WTC11 (cell line): ENCODE results near the gene ZCCHC14. TPM values are rescaled to one million over a fixed set of nuclear protein-coding genes. Genes with fewer than 3 reads are reported as not detected.

Experiments used
- ATAC-seq: fragments of 200-7000 bp; cut with Tn5 transposase; 2 replicates; pipeline ENCODE4 v1.10.0; 2021; ENCODE audit warnings: mild to moderate bottlenecking, moderate library complexity
- CTCF ChIA-PET: fragments of 300-600 bp; sonication (Branson Sonifier 250); formaldehyde crosslinking; loops from one replicate; lab custom pipeline; 2021; ENCODE audit warnings: antibody characterized with exemption; lab: Charles Lee
- POLR2A ChIA-PET: fragments of 350-600 bp; sonication (Branson Sonifier 250); formaldehyde crosslinking; loops from one replicate; lab custom pipeline; 2021; ENCODE audit warnings: antibody characterized with exemption; lab: Charles Lee
- DNase-seq: peaks from one replicate; pipeline ENCODE4 v3.0.0; 2021; ENCODE audit warnings: low spot score
- H3K27ac Mint-ChIP-seq: 2 replicates; pipeline ENCODE4 v1.8.0; 2021; ENCODE audit warnings: mixed read lengths
- H3K27me3 Mint-ChIP-seq: 2 replicates; pipeline ENCODE4 v1.8.0; 2021; ENCODE audit warnings: low read depth, mild to moderate bottlenecking, moderate library complexity, mixed read lengths
- H3K36me3 Mint-ChIP-seq: 2 replicates; pipeline ENCODE4 v1.8.0; 2021; ENCODE audit warnings: mixed read lengths
- H3K4me1 Mint-ChIP-seq: 2 replicates; pipeline ENCODE4 v1.8.0; 2022; ENCODE audit warnings: mixed read lengths
- H3K4me3 Mint-ChIP-seq: 2 replicates; pipeline ENCODE4 v1.8.0; 2021; ENCODE audit warnings: mild to moderate bottlenecking, moderate library complexity, mixed read lengths
- H3K9me3 Mint-ChIP-seq: 2 replicates; pipeline ENCODE4 v1.8.0; 2021; ENCODE audit warnings: mixed read lengths
- CBFB ChIP-seq: sonication (generic); formaldehyde crosslinking; IDR thresholded peaks from 2 replicates; pipeline ENCODE4 v1.8.1; 2022; ENCODE audit warnings: mild to moderate bottlenecking, low read depth, missing genetic modification reagents
- ELF4 ChIP-seq: sonication (generic); formaldehyde crosslinking; IDR thresholded peaks from 2 replicates; pipeline ENCODE4 v1.8.1; 2022; ENCODE audit warnings: low read depth, mild to moderate bottlenecking, moderate library complexity, missing genetic modification reagents
- GRHL2 ChIP-seq: fragments of 250-450 bp; sonication (Bioruptor Pico); IDR thresholded peaks from 2 replicates; pipeline ENCODE4 v1.8.0; 2022; ENCODE audit warnings: mild to moderate bottlenecking, moderate library complexity; ENCODE audit not compliant: insufficient replicate concordance, severe bottlenecking
- GTF2I ChIP-seq: fragments of 250-450 bp; sonication (Bioruptor Pico); conservative IDR thresholded peaks from 2 replicates; pipeline ENCODE4 v1.4.0; 2021; ENCODE audit warnings: mild to moderate bottlenecking
- MXD4 ChIP-seq: fragments of 250-450 bp; sonication (Bioruptor Pico); IDR thresholded peaks from 2 replicates; pipeline ENCODE4 v1.8.0; 2021; ENCODE audit warnings: mild to moderate bottlenecking, moderate library complexity, borderline replicate concordance
- NR1H2 ChIP-seq: sonication (generic); formaldehyde crosslinking; IDR thresholded peaks from 2 replicates; pipeline ENCODE4 v1.9.0; 2021; ENCODE audit warnings: mild to moderate bottlenecking, moderate library complexity, missing genetic modification reagents
- NR2C2 ChIP-seq: sonication (generic); formaldehyde crosslinking; IDR thresholded peaks from 2 replicates; pipeline ENCODE4 v1.8.0; 2022; ENCODE audit warnings: mild to moderate bottlenecking, missing genetic modification reagents
- NR3C1 ChIP-seq: sonication (generic); formaldehyde crosslinking; conservative IDR thresholded peaks from 2 replicates; pipeline ENCODE4 v1.8.1; 2023; ENCODE audit warnings: low read depth, mild to moderate bottlenecking, missing genetic modification reagents
- OVOL2 ChIP-seq: fragments of 250-450 bp; sonication (Bioruptor Pico); IDR thresholded peaks from 2 replicates; pipeline ENCODE4 v1.9.0; 2021; ENCODE audit warnings: mild to moderate bottlenecking, borderline replicate concordance
- PRRX2 ChIP-seq: fragments of 250-450 bp; sonication (Bioruptor Pico); IDR thresholded peaks from 2 replicates; pipeline ENCODE4 v1.8.0; 2021; ENCODE audit warnings: mild to moderate bottlenecking
- RELA ChIP-seq: sonication (generic); formaldehyde crosslinking; IDR thresholded peaks from 2 replicates; pipeline ENCODE4 v1.8.1; 2022; ENCODE audit warnings: missing genetic modification reagents, mild to moderate bottlenecking, borderline replicate concordance
- TEAD1 ChIP-seq: sonication (generic); formaldehyde crosslinking; IDR thresholded peaks from 2 replicates; pipeline ENCODE4 v1.8.0; 2022; ENCODE audit warnings: mild to moderate bottlenecking, missing genetic modification reagents
- TEAD4 ChIP-seq: sonication (generic); formaldehyde crosslinking; IDR thresholded peaks from 2 replicates; pipeline ENCODE4 v1.8.0; 2022; ENCODE audit warnings: mild to moderate bottlenecking, missing genetic modification reagents
- ZNF219 ChIP-seq: sonication (generic); formaldehyde crosslinking; IDR thresholded peaks from 2 replicates; pipeline ENCODE4 v1.8.0; 2023; ENCODE audit warnings: missing genetic modification reagents, mild to moderate bottlenecking, borderline replicate concordance
- ZNF423 ChIP-seq: fragments of 250-450 bp; sonication (Bioruptor Pico); IDR thresholded peaks from 2 replicates; pipeline ENCODE4 v2.1.2; 2022; ENCODE audit warnings: mild to moderate bottlenecking, moderate library complexity
- ZNF671 ChIP-seq: fragments of 250-450 bp; sonication (Bioruptor Pico); IDR thresholded peaks from 2 replicates; pipeline ENCODE4 v1.8.0; 2021; ENCODE audit warnings: mild to moderate bottlenecking
- total RNA-seq: library from RNA; stranded (reverse); gene quantifications from 3 replicates; pipeline ENCODE4 v1.2.3, GENCODE V29; 2021
- TF ChIP-seq, protein P1 (sequence below): sonication (generic); formaldehyde crosslinking; IDR thresholded peaks from 2 replicates; pipeline ENCODE4 v1.8.0; 2022; ENCODE audit warnings: mild to moderate bottlenecking, missing genetic modification reagents
- TF ChIP-seq, protein P2 (sequence below): sonication (generic); formaldehyde crosslinking; IDR thresholded peaks from 2 replicates; pipeline ENCODE4 v1.8.0; 2022; ENCODE audit warnings: mild to moderate bottlenecking, missing genetic modification reagents
- TF ChIP-seq, protein P3 (sequence below): sonication (generic); formaldehyde crosslinking; IDR thresholded peaks from 2 replicates; pipeline ENCODE4 v1.8.1; 2022; ENCODE audit warnings: mild to moderate bottlenecking, moderate library complexity, missing genetic modification reagents
- TF ChIP-seq, protein P4 (sequence below): fragments of 250-450 bp; sonication (Bioruptor Pico); conservative IDR thresholded peaks from 2 replicates; pipeline ENCODE4 v1.9.0; 2021; ENCODE audit warnings: mild to moderate bottlenecking
- TF ChIP-seq, protein P5 (sequence below): sonication (generic); formaldehyde crosslinking; IDR thresholded peaks from 2 replicates; pipeline ENCODE4 v1.8.0; 2023; ENCODE audit warnings: missing genetic modification reagents

The ZCCHC14 gene
- total RNA-seq, 1 experiment from 2014 or later = 33.8 TPM

DNA sequence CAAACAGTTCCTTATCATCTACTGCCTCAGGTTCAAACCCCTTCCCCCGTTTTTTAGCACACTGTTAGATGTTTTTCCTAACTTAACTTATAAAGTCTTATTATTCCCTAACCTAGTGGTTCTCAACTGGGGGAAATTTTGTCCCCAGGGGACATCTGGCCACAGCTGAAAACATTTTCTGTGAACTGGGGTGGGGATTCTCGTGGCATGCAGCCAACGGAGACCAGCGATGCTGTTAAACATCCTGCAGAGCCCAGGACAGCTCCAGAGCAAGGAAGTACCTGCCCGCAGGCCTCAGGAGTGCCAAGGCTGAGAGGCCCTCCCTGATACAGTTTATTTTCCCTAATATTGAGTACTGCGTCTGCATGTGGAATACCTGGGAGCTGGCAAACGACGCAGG, 24.3 kb downstream of the ZCCHC14 start:
- CTCF ChIA-PET = no interaction called here
- TF ChIP-seq, protein P1, sequence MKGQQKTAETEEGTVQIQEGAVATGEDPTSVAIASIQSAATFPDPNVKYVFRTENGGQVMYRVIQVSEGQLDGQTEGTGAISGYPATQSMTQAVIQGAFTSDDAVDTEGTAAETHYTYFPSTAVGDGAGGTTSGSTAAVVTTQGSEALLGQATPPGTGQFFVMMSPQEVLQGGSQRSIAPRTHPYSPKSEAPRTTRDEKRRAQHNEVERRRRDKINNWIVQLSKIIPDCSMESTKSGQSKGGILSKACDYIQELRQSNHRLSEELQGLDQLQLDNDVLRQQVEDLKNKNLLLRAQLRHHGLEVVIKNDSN (CRISPR knock-in tag) = no peak
- TF ChIP-seq OVOL2 (CRISPR knock-in tag) = no peak
- Mint-ChIP-seq H3K27me3 (no peaks in the 10 kb centered on the region), H3K36me3 (no peaks in the 10 kb centered on the region), H3K4me1 (peaks cover 38% of the 10 kb centered on the region), H3K4me3 (no peak overlapping the region), H3K9me3 (no peaks in the 10 kb centered on the region), H3K27ac (no peak overlapping the region)
- POLR2A ChIA-PET = no interaction called here
- DNase-seq (no peak), ATAC-seq (no peak)

DNA sequence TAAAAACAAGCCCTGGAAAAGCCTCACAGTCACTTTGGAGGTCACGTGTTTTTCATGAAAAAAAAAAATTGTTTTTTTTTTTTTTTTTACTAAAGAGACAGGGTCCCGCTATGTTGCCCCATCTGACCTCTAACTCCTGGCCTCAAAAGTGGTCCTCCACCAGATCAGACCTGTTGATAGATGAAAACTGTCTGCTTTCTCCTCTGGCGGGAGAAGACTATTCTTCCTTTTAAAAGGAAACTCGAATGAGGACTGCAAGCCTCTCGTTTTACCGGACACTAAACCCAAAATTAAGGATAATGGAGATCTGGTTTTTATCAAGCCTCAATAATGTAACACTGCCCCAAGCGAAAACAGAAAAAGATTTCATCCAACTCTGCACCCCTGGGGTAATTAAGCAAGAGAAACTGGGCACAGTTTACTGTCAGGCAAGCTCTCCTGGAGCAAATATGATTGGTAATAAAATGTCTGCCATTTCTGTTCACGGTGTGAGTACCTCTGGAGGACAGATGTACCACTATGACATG, 25.8 kb downstream of the ZCCHC14 start:
- H3K27ac Mint-ChIP-seq = peak overlapping the region; percentile 77; the same call in 1 of the 2 replicates
- peaks cover 38% of the 10 kb centered on the region for H3K4me1 Mint-ChIP-seq
- POLR2A ChIA-PET = no interaction called here
- no peaks in the 10 kb centered on the region for H3K27me3 Mint-ChIP-seq
- CTCF ChIA-PET = no interaction called here
- no peak for TF ChIP-seq NR2C2 (CRISPR knock-in tag)
- no peak for TF ChIP-seq GTF2I
- no peak for TF ChIP-seq NR3C1
- TF ChIP-seq ZNF219 (CRISPR knock-in tag) = no peak
- no peak for TF ChIP-seq PRRX2
- TF ChIP-seq, protein P2, sequence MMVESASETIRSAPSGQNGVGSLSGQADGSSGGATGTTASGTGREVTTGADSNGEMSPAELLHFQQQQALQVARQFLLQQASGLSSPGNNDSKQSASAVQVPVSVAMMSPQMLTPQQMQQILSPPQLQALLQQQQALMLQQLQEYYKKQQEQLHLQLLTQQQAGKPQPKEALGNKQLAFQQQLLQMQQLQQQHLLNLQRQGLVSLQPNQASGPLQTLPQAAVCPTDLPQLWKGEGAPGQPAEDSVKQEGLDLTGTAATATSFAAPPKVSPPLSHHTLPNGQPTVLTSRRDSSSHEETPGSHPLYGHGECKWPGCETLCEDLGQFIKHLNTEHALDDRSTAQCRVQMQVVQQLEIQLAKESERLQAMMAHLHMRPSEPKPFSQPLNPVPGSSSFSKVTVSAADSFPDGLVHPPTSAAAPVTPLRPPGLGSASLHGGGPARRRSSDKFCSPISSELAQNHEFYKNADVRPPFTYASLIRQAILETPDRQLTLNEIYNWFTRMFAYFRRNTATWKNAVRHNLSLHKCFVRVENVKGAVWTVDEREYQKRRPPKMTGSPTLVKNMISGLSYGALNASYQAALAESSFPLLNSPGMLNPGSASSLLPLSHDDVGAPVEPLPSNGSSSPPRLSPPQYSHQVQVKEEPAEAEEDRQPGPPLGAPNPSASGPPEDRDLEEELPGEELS (CRISPR knock-in tag) = no peak
- no peak for TF ChIP-seq ELF4 (CRISPR knock-in tag)
- no peak for TF ChIP-seq ZNF671 (CRISPR knock-in tag)
- TF ChIP-seq NR1H2 (CRISPR knock-in tag) = no peak
- no peak for TF ChIP-seq MXD4 (CRISPR knock-in tag)
- TF ChIP-seq, protein P3, sequence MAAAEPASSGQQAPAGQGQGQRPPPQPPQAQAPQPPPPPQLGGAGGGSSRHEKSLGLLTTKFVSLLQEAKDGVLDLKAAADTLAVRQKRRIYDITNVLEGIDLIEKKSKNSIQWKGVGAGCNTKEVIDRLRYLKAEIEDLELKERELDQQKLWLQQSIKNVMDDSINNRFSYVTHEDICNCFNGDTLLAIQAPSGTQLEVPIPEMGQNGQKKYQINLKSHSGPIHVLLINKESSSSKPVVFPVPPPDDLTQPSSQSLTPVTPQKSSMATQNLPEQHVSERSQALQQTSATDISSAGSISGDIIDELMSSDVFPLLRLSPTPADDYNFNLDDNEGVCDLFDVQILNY (CRISPR knock-in tag) = no peak
- TF ChIP-seq TEAD4 (CRISPR knock-in tag) = no peak
- TF ChIP-seq, protein P4, sequence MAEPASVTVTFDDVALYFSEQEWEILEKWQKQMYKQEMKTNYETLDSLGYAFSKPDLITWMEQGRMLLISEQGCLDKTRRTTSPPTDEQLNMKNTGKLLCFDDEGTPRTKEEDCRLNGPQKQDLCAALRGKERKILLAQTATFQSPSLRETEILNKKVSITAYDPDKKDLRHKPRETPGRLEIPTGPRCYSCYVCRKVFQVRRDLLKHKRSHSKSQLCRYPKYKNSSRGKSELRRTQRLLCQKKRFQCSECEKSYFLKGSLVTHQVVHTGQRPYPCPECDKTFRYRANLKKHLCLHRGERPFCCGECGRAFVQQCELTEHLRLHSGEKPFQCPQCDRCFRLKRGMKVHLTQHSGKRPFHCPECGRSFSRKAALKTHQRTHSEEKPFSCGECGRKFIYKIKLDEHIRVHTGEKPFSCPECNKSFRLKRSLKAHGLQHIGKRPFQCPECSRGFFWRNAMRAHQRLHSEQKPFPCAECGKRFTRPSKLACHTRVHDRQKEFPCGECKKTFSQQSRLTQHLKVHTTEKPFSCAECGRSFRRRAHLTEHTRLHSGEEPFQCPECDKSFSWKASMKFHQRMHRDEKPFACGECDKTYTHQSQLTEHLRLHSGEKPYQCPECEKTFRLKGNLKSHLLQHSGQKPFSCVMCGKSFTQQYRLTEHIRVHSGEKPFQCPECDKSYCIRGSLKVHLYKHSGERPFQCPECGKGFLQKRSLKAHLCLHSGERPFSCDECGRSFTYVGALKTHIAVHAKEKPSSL (CRISPR knock-in tag) = no peak
- no peak for TF ChIP-seq CBFB (CRISPR knock-in tag)
- no peak for TF ChIP-seq ZNF423 (CRISPR knock-in tag)
- TF ChIP-seq GRHL2 (CRISPR knock-in tag) = no peak
- TF ChIP-seq, all 79 proteins: peak for 0
- Mint-ChIP-seq H3K36me3 (no peaks in the 10 kb centered on the region), H3K4me3 (no peak overlapping the region), H3K9me3 (no peaks in the 10 kb centered on the region)
- DNase-seq = no peak
- ATAC-seq = no peak

DNA sequence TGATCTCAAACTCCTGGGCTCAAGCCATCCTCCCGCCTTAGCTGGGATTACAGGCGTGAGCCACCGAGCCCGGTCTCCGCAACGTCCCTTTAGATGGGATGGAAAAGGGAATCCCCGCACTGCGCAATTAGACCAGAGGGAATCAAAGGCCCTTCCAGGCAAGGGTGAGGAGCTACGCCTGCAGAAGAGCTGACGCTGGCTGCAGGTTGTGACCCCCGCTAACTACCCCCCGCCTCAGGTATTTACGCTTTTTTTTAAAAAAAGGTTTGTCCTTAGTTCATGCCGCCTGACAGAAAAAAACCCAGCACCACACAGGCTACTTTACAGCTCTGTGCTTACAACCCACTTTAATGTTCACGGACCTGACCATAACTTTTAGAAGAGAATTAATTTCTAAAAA, 26.9 kb downstream of the ZCCHC14 start:
- no peaks in the 10 kb centered on the region for H3K36me3 Mint-ChIP-seq
- CTCF ChIA-PET = interaction anchor here (0.8 to 1.3 kb wide), 3 partner anchors 45 to 105 kb away, joined by 3 to 7 read pairs (median 3); no protein-coding TSS in a partner anchor
- TF ChIP-seq TEAD1 (CRISPR knock-in tag) (no peak), ZNF219 (CRISPR knock-in tag) (no peak), RELA (CRISPR knock-in tag) (no peak)
- TF ChIP-seq, protein P5, sequence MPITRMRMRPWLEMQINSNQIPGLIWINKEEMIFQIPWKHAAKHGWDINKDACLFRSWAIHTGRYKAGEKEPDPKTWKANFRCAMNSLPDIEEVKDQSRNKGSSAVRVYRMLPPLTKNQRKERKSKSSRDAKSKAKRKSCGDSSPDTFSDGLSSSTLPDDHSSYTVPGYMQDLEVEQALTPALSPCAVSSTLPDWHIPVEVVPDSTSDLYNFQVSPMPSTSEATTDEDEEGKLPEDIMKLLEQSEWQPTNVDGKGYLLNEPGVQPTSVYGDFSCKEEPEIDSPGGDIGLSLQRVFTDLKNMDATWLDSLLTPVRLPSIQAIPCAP = no peak
- no peaks in the 10 kb centered on the region for H3K27me3 Mint-ChIP-seq
- H3K9me3 Mint-ChIP-seq = no peaks in the 10 kb centered on the region
- no peak for ATAC-seq
- DNase-seq = no peak
- H3K27ac Mint-ChIP-seq = no peak overlapping the region
- H3K4me1 Mint-ChIP-seq = peaks cover 35% of the 10 kb centered on the region
- POLR2A ChIA-PET = interaction anchor here (1.1 kb wide), 1 partner anchor 9 kb away, joined by 3 read pairs; no protein-coding TSS in a partner anchor
- H3K4me3 Mint-ChIP-seq = no peak overlapping the region
